Peyer's patch (tissue), 4 donors: ENCODE results near the gene OLFML2A. TPM values are rescaled to one million over a fixed set of nuclear protein-coding genes. Genes with fewer than 3 reads are reported as not detected.
"Not testable (repeated sequence)": the region's sequence is repeated elsewhere in the genome, so short reads cannot be mapped to it uniquely, and the experiment has no call there.

Experiments used
- DNase-seq, 3 donors: peaks; one replicate each; pipeline ENCODE4 v3.0.0-alpha.2; 2017 to 2019
- H3K27ac ChIP-seq, 4 donors: fragments of 200-600 bp; sonication (generic); one replicate each; pipeline ENCODE4 v1.5.1; 2016 to 2019
- H3K27me3 ChIP-seq, 2 donors: fragments of 200-600 bp; sonication (generic); one replicate each; pipeline ENCODE4 v1.5.1; 2019
- H3K36me3 ChIP-seq, 3 donors: fragments of 200-600 bp; sonication (generic); one replicate each; pipeline ENCODE4 v1.5.1; 2016 to 2019
- H3K4me1 ChIP-seq, 4 donors: fragments of 200-600 bp; sonication (generic); one replicate each; pipeline ENCODE4 v1.5.1; 2016 to 2019
- H3K4me3 ChIP-seq, 4 donors: fragments of 200-600 bp; sonication (generic); 1 replicate in 3 of 4; 2 replicates in 1 of 4; pipeline ENCODE4 v1.5.1; 2016 to 2019; ENCODE audit warnings: mild to moderate bottlenecking in 1 of 4
- H3K9me3 ChIP-seq, 4 donors: fragments of 200-600 bp; sonication (generic); one replicate each; pipeline ENCODE4 v1.5.1; 2016 to 2019; ENCODE audit warnings: mild to moderate bottlenecking in 1 of 4
- CTCF ChIP-seq, 6 experiments: fragments of 450-650 bp in 4 of 6; fragments of 200-600 bp in 2 of 6; sonication (generic) in 1 of 6; IDR thresholded peaks; one replicate each; pipeline ENCODE4 v1.5.1; 2017 to 2019; ENCODE audit warnings: antibody characterized with exemption in 6 of 6, mild to moderate bottlenecking in 3 of 6, moderate library complexity in 1 of 6
- POLR2A ChIP-seq, 2 donors: fragments of 450-650 bp; IDR thresholded peaks; one replicate each; pipeline ENCODE4 v1.5.1; 2017; ENCODE audit warnings: antibody characterized with exemption in 2 of 2, mild to moderate bottlenecking in 2 of 2, moderate library complexity in 2 of 2
- total RNA-seq, 4 donors: library from RNA; depleted of rRNA; stranded (reverse); fragments of >200 nt; gene quantifications; one replicate each; pipeline ENCODE4 v1.1.0, GENCODE V29; 2016

The OLFML2A gene
- total RNA-seq, 4 donors from 2014 or later = 0.88 to 10.0 (median 8.7) TPM

GRCh38 chr9:124839612-124840299, 62.8 kb downstream of the OLFML2A start:
- Histone ChIP-seq H3K36me3 (no peaks in the 10 kb centered on the region), H3K4me3 (no peak overlapping the region), H3K27me3 (no peaks in the 10 kb centered on the region), H3K9me3 (no peaks in the 10 kb centered on the region), H3K27ac (no peak overlapping the region), H3K4me1 (peaks cover 0 to 8% (median 0%) of the 10 kb centered on the region in 4 donors)
- TF ChIP-seq CTCF (IDR thresholded peaks at IDR 0.05) (peak in 4 of 6 experiments; percentile 9 to 29 (median 21)), POLR2A (IDR thresholded peaks at IDR 0.05) (no peak)
- DNase-seq = no peak

GRCh38 chr9:124840300-124840833, 63.4 kb downstream of the OLFML2A start:
- no peaks in the 10 kb centered on the region for H3K27me3 ChIP-seq
- no peak overlapping the region for H3K4me3 ChIP-seq
- DNase-seq = no peak
- H3K27ac ChIP-seq = no peak overlapping the region
- peaks cover 0 to 2% (median 0%) of the 10 kb centered on the region in 4 donors for H3K4me1 ChIP-seq
- no peaks in the 10 kb centered on the region for H3K9me3 ChIP-seq
- H3K36me3 ChIP-seq = no peaks in the 10 kb centered on the region
- TF ChIP-seq POLR2A (IDR thresholded peaks at IDR 0.05) (no peak), CTCF (IDR thresholded peaks at IDR 0.05) (no peak)

- no peaks in the 10 kb centered on the region for H3K4me1 ChIP-seq
- H3K27me3 ChIP-seq = no peaks in the 10 kb centered on the region
- H3K27ac ChIP-seq = no peak overlapping the region
- DNase-seq = no peak
- no peak overlapping the region for H3K4me3 ChIP-seq
- no peaks in the 10 kb centered on the region for H3K36me3 ChIP-seq
- TF ChIP-seq CTCF (IDR thresholded peaks at IDR 0.05) = no peak
- no peak for TF ChIP-seq POLR2A (IDR thresholded peaks at IDR 0.05)
- no peaks in the 10 kb centered on the region for H3K9me3 ChIP-seq
These were observed 64.3 kb downstream of the OLFML2A start for GRCh38 chr9:124841075-124841821.

- Histone ChIP-seq H3K27ac (no peak overlapping the region), H3K4me1 (no peaks in the 10 kb centered on the region), H3K4me3 (no peak overlapping the region), H3K36me3 (no peaks in the 10 kb centered on the region), H3K9me3 (no peaks in the 10 kb centered on the region), H3K27me3 (no peaks in the 10 kb centered on the region)
- no peak for DNase-seq
- no peak for TF ChIP-seq POLR2A (IDR thresholded peaks at IDR 0.05)
- TF ChIP-seq CTCF (IDR thresholded peaks at IDR 0.05) = no peak
These were observed 66.6 kb downstream of the OLFML2A start for GRCh38 chr9:124843456-124844034.

GRCh38 chr9:124844291-124844690, 67.4 kb downstream of the OLFML2A start:
- Histone ChIP-seq H3K27ac (no peak overlapping the region), H3K9me3 (no peaks in the 10 kb centered on the region), H3K27me3 (no peaks in the 10 kb centered on the region), H3K4me1 (no peaks in the 10 kb centered on the region), H3K36me3 (no peaks in the 10 kb centered on the region), H3K4me3 (no peak overlapping the region)
- TF ChIP-seq POLR2A (IDR thresholded peaks at IDR 0.05) (no peak), CTCF (IDR thresholded peaks at IDR 0.05) (no peak)
- no peak for DNase-seq

GRCh38 chr9:124846467-124846866, 69.5 kb downstream of the OLFML2A start:
- not testable (repeated sequence) for H3K27me3 ChIP-seq, H3K9me3 ChIP-seq, H3K4me3 ChIP-seq, H3K4me1 ChIP-seq, H3K27ac ChIP-seq, H3K36me3 ChIP-seq, DNase-seq
